Measurements from ENCODE around the gene MEGF6. TPM values are rescaled to one million over a fixed set of nuclear protein-coding genes. Genes with fewer than 3 reads are reported as not detected.

The MEGF6 gene
- total RNA-seq, 1 experiment from 2014 or later = 21.3 TPM

GRCh38 chr1:3552176-3552575 lies 59.1 kb downstream of the MEGF6 start:
- Mint-ChIP-seq H3K4me1 (peaks cover 0 to 5% of the 10 kb centered on the region in 2 experiments; a peak in 1 of 4 replicates), H3K27ac (no peak overlapping the region), H3K9me3 (no peaks in the 10 kb centered on the region), H3K27me3 (ENCODE audit: low read depth) (no peaks in the 10 kb centered on the region), H3K36me3 (ENCODE audit: insufficient read depth in 1 of 3, low read depth in 3 of 3) (no peaks in the 10 kb centered on the region), H3K4me3 (no peak overlapping the region)
- Histone ChIP-seq H4K8ac (replicated peaks; ENCODE audit: insufficient read length, low read depth, low read length) (no peak overlapping the region), H3K23ac (ENCODE audit: insufficient read length, low read depth, low read length) (no peak overlapping the region), H3K4me2 (ENCODE audit: insufficient read depth, insufficient read length, low read length) (no peak overlapping the region), H3K4ac (ENCODE audit: low read depth, low read length) (no peak overlapping the region), H3K9ac (ENCODE audit: extremely low read depth, insufficient read length, low read length) (no peak overlapping the region), H2BK120ac (ENCODE audit: low read depth, low read length, poor library complexity, severe bottlenecking) (no peak overlapping the region), H3K79me1 (ENCODE audit: insufficient read depth, low read depth, low read length, poor library complexity, severe bottlenecking) (no peaks in the 10 kb centered on the region), H2BK12ac (ENCODE audit: insufficient read length, low read depth, low read length) (no peak overlapping the region), H3K14ac (ENCODE audit: insufficient read depth, low read length) (no peak overlapping the region), H3K4me1 (ENCODE audit: insufficient read depth, low read length) (no peaks in the 10 kb centered on the region), H3K27ac (ENCODE audit: insufficient read length, low read depth, low read length) (no peak overlapping the region), H3K9me3 (ENCODE audit: control insufficient read depth, low read depth, low read length) (no peaks in the 10 kb centered on the region), H2AFZ (ENCODE audit: low read length) (no peak overlapping the region), H2AK5ac (ENCODE audit: insufficient read length, low read length) (no peak overlapping the region), H4K91ac (ENCODE audit: insufficient read length, low read depth, low read length) (no peak overlapping the region), H3K27me3 (ENCODE audit: insufficient read depth, low read length) (no peaks in the 10 kb centered on the region), H4K5ac (ENCODE audit: insufficient read length, low read depth, low read length) (no peak overlapping the region), H2BK20ac (ENCODE audit: low read depth, low read length, poor library complexity, severe bottlenecking) (no peak overlapping the region), H3K56ac (ENCODE audit: insufficient read length, low read depth, low read length) (no peak overlapping the region), H3K18ac (ENCODE audit: insufficient read length, low read depth, low read length) (no peak overlapping the region), H2BK15ac (ENCODE audit: low read depth, low read length) (no peak overlapping the region), H4K20me1 (ENCODE audit: control insufficient read depth, insufficient read depth, insufficient read length) (no peaks in the 10 kb centered on the region), H3T11ph (ENCODE audit: low read length) (no peak overlapping the region), H3K23me2 (ENCODE audit: insufficient read length, low read depth, low read length, poor library complexity, severe bottlenecking) (no peaks in the 10 kb centered on the region), H3K79me2 (ENCODE audit: insufficient read depth, low read length) (no peaks in the 10 kb centered on the region), H2BK5ac (ENCODE audit: insufficient read length, low read length) (no peak overlapping the region)
- no peak for TF ChIP-seq CTCF (conservative IDR thresholded peaks at IDR 0.05)
- WGBS (ENCODE audit: extremely low coverage, insufficient read length, low lambda C conversion rate) = no CpG with 5 or more reads among the region's 14 CpGs
- DNase-seq = no peak
